Tongue (tissue), 2 donors: ENCODE results near the gene KIAA0513. TPM values are rescaled to one million over a fixed set of nuclear protein-coding genes. Genes with fewer than 3 reads are reported as not detected.
"Not testable (repeated sequence)": the region's sequence is repeated elsewhere in the genome, so short reads cannot be mapped to it uniquely, and the experiment has no call there.

Experiments
- DNase-seq: peaks from one replicate; pipeline ENCODE4 v3.0.0-alpha.2; 2015
- total RNA-seq: library from RNA; depleted of rRNA; stranded (reverse); fragments of >200 nt; gene quantifications from one replicate; pipeline ENCODE4 v1.2.3, GENCODE V29; 2014

The KIAA0513 gene
- total RNA-seq, 1 donor from 2014 or later = 6.8 TPM

GRCh38 chr16:85028685-85029407 lies 1.3 kb downstream of the KIAA0513 start:
- peak; percentile 37 for DNase-seq

GRCh38 chr16:85029408-85029784 lies 1.8 kb downstream of the KIAA0513 start:
- DNase-seq = peak; percentile 46

GRCh38 chr16:85029981-85030401 lies 2.4 kb downstream of the KIAA0513 start:
- no peak for DNase-seq

- DNase-seq = no peak
Observed at GRCh38 chr16:85031451-85031850, 3.9 kb downstream of the KIAA0513 start.

GRCh38 chr16:85032187-85032586 lies 4.6 kb downstream of the KIAA0513 start:
- DNase-seq = not testable (repeated sequence)

- DNase-seq = no peak
Observed at GRCh38 chr16:85033171-85033570, 5.6 kb downstream of the KIAA0513 start.

- DNase-seq = no peak
Observed at GRCh38 chr16:85034591-85035433, 7.2 kb downstream of the KIAA0513 start.

GRCh38 chr16:85036236-85037049 lies 8.8 kb downstream of the KIAA0513 start:
- no peak for DNase-seq

- DNase-seq = peak; percentile 37
Observed at GRCh38 chr16:85037050-85037410, 9.4 kb downstream of the KIAA0513 start.

GRCh38 chr16:85037721-85038120 lies 10.1 kb downstream of the KIAA0513 start:
- no peak for DNase-seq

- DNase-seq = peak; percentile 42
Observed at GRCh38 chr16:85040685-85041084, 13.1 kb downstream of the KIAA0513 start.

GRCh38 chr16:85041219-85042166 lies 13.9 kb downstream of the KIAA0513 start:
- no peak for DNase-seq

- no peak for DNase-seq
Observed at GRCh38 chr16:85042167-85042526, 14.6 kb downstream of the KIAA0513 start.

- no peak for DNase-seq
Observed at GRCh38 chr16:85042606-85043005, 15.0 kb downstream of the KIAA0513 start.

GRCh38 chr16:85045077-85045476 lies 17.5 kb downstream of the KIAA0513 start:
- DNase-seq = no peak

GRCh38 chr16:85045641-85046471 lies 18.3 kb downstream of the KIAA0513 start:
- DNase-seq = no peak

- no peak for DNase-seq
Observed at GRCh38 chr16:85046472-85046916, 18.9 kb downstream of the KIAA0513 start.

- no peak for DNase-seq
Observed at GRCh38 chr16:85046931-85047866, 19.6 kb downstream of the KIAA0513 start.

- no peak for DNase-seq
Observed at GRCh38 chr16:85047867-85048455, 20.4 kb downstream of the KIAA0513 start.
